Fibroblast of mammary gland (primary cell): ENCODE results near the gene FBXW11.

Experiments
- DNase-seq: peaks from one replicate; pipeline ENCODE4 v3.0.0-alpha.2; 2010; ENCODE audit warnings: low read depth
- H3K4me3 ChIP-seq: 2 replicates; pipeline ENCODE4 v1.5.1; 2011; ENCODE audit warnings: low read depth, mild to moderate bottlenecking, low read length, moderate library complexity; ENCODE audit not compliant: control insufficient read depth
- CTCF ChIP-seq: conservative IDR thresholded peaks from 2 replicates; pipeline ENCODE4 v1.5.1; 2011; ENCODE audit warnings: low read depth, low read length, inconsistent platforms; ENCODE audit not compliant: control insufficient read depth, insufficient read depth

Gene FBXW11

GRCh38 chr5:172006321-172007174 lies at the start of gene FBXW11:
TSS of gene FBXW11 (minus strand) at chr5:172006638. CDS start at chr5:172006502, 136 bp downstream.
- peak within 1 kb of the TSS; percentile 98 for H3K4me3 ChIP-seq
- no peak for TF ChIP-seq CTCF
- DNase-seq: peak; percentile 94

DNA sequence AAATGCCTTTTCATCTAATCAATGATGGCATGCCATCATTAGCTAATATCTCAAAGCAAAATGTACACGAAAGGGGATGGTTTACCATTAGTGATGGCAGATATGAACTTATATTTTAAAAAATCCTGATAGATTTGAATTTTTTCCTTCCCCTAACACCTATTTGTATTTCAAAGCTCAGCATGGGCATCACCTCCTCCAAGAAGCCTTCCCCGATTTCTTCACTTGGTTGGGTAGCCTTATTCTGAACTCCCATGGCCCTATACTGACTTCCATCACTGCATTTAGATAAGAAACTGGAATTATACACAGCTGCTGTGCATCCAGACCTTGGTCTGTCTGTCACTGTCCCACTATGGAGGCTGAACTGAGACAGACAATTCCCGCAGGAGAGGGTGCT lies 49.6 kb upstream of the FBXW11 start:
- no peak for TF ChIP-seq CTCF
- H3K4me3 ChIP-seq: no peak overlapping the region
- DNase-seq: no peak

DNA sequence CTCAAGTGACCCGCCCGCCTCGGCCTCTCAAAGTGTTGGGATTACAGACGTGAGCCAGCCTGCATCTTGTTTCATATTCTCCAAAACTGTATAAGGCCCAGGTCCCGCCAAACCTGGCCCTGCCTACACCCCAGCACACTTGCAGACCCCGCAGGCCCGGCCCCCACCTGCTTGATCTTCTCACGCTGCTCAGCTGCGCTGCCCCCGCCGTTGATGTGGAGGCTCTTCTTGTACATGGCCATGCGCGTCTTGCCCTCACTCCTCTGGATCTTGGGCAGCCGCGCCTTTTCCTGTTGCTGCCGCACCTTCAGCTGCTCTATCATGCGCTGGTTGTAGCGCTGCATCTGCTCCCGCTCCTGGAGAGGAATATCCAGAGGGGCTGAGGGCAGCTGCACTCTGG lies 49.0 kb upstream of the FBXW11 start:
- no peak overlapping the region for H3K4me3 ChIP-seq
- DNase-seq: no peak
- no peak for TF ChIP-seq CTCF

GRCh38 chr5:172054611-172055153 lies 48.2 kb upstream of the FBXW11 start:
- H3K4me3 ChIP-seq: no peak overlapping the region
- TF ChIP-seq CTCF: no peak
- no peak for DNase-seq

GRCh38 chr5:172052450-172053236 lies 46.2 kb upstream of the FBXW11 start:
- H3K4me3 ChIP-seq: no peak overlapping the region
- DNase-seq: peak; percentile 90
- peak; percentile 41 for TF ChIP-seq CTCF

DNA sequence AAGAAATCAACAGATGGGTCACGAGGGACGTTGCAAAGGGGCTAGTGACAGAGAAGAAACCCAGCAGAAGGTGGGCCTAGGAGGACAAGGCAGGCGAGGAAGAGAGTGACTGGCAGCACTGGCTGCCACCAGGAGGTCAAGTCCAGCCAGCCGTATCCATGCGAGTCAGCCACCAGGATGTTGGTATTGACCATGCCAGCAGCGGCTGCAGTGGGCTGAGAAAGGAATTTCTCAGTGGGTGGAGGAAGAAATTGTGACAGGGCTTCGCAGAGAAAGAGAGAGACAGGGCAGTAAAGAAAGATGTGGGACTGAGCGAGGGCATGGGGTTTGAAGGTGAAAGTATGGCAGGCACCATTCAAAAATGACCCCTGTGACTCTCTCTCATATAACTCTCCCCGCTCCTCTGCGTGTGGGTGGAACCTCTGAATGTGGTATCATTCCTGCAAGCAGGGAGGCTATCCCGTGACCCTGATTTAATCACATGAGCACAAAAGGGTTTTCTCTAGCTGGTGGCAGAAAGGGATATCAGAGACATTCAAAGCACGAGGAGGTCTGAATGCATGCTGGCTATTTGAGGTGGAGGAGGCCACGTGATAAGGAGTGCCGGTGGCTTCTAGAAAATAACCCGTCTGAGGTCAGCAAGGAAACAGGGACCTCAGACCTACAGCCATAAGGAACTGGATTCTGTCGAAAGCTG lies 45.4 kb upstream of the FBXW11 start:
- H3K4me3 ChIP-seq: no peak overlapping the region
- peak; percentile 12 for DNase-seq
- TF ChIP-seq CTCF: no peak
